ENCODE measurements around the gene SRSF4.

Gene SRSF4

DNA sequence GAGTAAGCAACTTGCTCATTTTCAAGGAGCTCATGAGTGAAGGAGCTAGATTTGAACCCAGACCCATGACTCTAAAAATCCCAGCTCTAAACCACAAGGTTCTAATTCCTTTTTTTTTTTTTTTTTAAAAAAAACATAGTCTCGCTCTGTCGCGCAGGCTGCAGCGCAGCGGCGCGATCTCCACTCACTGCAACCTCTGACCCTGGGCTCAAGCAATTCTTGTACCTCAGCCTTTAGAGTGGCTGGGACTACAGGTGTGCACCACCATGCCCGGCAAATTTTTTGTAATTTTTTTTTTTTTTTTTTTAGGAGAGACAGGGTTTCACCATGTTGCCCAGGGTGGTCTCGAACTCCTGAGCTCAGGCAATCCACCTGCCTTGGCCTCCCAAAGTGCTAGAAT lies 13.8 kb downstream of the SRSF4 start:
- TF ChIP-seq, protein P1, sequence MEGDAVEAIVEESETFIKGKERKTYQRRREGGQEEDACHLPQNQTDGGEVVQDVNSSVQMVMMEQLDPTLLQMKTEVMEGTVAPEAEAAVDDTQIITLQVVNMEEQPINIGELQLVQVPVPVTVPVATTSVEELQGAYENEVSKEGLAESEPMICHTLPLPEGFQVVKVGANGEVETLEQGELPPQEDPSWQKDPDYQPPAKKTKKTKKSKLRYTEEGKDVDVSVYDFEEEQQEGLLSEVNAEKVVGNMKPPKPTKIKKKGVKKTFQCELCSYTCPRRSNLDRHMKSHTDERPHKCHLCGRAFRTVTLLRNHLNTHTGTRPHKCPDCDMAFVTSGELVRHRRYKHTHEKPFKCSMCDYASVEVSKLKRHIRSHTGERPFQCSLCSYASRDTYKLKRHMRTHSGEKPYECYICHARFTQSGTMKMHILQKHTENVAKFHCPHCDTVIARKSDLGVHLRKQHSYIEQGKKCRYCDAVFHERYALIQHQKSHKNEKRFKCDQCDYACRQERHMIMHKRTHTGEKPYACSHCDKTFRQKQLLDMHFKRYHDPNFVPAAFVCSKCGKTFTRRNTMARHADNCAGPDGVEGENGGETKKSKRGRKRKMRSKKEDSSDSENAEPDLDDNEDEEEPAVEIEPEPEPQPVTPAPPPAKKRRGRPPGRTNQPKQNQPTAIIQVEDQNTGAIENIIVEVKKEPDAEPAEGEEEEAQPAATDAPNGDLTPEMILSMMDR (conservative IDR thresholded peaks at IDR 0.05; ENCODE audit: low read depth, low read length): no peak
- no peak overlapping the region for H3K4me3 ChIP-seq (ENCODE audit: low read length)
- DNase-seq (ENCODE audit: low read depth): no peak

DNA sequence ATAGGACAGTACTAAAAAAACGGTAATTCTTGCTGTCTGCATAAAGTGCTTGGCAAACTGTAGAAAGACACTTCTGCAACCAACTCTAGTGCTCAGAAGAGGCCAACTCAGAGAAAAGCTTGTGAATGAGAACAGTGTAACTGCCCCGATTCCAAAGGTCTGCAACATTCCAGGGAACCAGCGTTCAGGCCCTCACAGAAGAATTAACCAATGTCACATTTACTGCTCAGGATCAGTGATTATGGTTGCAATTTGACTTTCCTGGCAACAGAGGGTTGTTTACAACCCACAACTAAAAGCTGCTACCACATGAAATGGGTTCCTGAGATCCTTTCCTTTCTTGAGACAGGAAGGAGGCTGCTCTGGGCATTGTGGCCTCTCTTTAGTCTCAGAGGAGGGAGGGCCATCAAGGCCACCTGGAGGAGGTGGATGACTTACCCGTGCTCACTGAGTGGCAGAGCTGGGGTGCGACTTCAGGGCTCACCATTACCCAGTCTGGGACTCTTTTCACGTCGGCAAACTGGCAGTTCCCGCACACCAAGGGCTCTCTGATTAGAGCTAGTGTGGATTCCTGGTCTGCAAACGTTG lies 15.3 kb downstream of the SRSF4 start:
- no peak overlapping the region for H3K4me3 ChIP-seq (ENCODE audit: low read length)
- TF ChIP-seq, protein P1 (conservative IDR thresholded peaks at IDR 0.05; ENCODE audit: low read depth, low read length): no peak
- DNase-seq (ENCODE audit: low read depth): no peak

DNA sequence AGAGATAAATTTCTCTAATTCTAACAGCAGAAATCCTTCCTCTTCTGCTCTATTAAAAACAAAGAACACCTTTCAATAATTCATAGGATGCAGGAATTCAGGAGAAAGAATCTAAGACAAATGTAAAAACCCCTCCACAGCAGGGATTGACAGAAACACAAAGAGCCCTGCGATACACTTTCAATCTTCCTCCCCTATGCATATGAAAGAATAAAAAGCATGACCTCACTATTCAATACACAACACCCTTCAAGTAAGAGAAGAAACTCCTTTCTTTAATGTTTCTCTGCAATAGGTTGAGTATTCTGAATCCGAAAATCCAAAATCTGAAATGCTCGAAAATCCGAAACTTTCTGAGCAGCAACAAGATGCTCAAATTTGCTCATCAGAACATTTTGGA lies 17.1 kb downstream of the SRSF4 start:
- TF ChIP-seq, protein P1 (conservative IDR thresholded peaks at IDR 0.05; ENCODE audit: low read depth, low read length): no peak
- DNase-seq (ENCODE audit: low read depth): no peak
- no peak overlapping the region for H3K4me3 ChIP-seq (ENCODE audit: low read length)

DNA sequence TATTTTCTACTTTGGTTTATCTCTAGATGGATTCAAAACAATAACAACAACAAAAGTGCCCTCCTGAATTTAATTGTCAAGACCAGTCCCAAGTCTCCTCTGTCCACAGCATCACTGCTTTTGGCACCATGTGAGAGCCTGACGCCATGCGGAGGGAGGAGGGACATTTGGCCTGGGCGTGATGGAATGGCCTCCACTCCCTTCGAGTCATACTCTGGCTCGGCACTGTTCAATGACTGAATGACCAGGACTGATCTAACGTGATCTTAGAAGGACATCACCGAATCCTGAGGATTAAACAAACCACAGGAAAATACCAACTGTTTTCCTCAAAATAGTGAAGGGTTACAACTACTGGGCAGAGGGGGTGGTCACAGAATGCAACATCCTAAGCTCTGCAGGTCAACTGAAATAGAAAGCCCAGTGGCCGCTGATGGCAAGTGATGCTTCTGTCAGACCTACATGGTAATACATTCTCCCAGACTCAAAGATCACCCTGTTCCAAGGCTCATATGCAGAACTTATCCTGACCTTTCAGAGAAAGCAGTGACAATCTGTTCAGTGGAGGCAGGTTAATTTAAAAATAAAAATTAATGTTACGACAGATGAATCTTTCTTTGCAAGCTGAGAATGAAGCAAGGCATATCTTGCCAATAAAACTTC lies 19.1 kb downstream of the SRSF4 start:
- TF ChIP-seq, protein P1 (conservative IDR thresholded peaks at IDR 0.05; ENCODE audit: low read depth, low read length): no peak
- DNase-seq (ENCODE audit: low read depth): no peak
- no peak overlapping the region for H3K4me3 ChIP-seq (ENCODE audit: low read length)

DNA sequence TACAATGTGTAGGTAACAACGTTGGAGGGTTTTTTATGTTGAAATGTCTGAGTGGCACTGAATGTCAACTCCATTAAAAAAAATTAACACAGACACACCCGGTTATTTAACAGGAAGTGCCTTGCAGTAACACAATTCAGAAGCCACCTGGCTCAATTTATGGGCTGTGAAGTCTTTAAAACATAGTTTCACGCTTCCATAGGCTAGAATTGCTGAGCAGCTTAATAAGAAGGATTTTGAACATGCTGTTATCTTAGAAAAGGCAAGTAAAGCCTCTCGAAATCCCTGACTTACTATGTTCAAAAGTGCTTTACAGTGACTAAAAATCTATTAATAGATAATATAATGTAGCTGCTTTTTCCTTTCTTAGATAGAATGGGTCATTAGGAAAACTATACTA lies 19.7 kb downstream of the SRSF4 start:
- no peak for DNase-seq (ENCODE audit: low read depth)
- H3K4me3 ChIP-seq (ENCODE audit: low read length): no peak overlapping the region
- TF ChIP-seq, protein P1 (conservative IDR thresholded peaks at IDR 0.05; ENCODE audit: low read depth, low read length): no peak

DNA sequence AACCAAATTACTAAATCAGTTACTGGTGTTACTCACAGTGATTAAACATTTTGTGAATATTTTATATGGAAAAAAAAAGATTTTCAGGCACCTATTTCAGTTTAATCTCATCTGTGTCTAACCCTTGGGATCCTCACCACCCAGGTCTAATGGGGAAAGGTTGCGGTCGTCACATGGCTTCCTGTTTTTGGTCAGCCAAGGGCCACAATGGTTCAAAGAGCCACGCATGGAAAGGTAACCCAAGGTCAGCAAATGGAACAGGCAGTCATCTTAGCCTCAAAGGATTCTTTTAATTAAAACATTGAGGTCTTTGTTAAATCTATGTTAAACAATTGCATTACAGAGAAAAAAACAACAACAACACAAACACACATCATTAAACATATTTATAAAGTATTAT lies 21.9 kb downstream of the SRSF4 start:
- TF ChIP-seq, protein P1 (conservative IDR thresholded peaks at IDR 0.05; ENCODE audit: low read depth, low read length): no peak
- no peak overlapping the region for H3K4me3 ChIP-seq (ENCODE audit: low read length)
- DNase-seq (ENCODE audit: low read depth): no peak

DNA sequence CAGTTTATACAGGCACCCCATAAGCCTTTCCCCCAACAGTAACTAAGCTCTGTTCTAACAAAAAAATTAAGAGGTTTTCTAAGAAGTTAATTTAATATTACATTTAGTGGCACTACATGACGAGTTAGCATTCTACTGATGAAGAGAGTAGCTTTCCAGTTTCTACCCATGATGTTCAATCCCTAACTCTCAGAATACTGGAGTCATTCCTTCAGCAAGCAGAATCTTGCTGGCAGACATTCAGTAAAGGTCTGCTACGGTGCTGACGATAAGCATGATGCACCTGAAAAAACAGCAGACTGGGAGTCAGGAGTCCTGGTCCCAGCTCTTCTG lies 24.5 kb downstream of the SRSF4 start:
- TF ChIP-seq, protein P1 (conservative IDR thresholded peaks at IDR 0.05; ENCODE audit: low read depth, low read length): no peak
- H3K4me3 ChIP-seq (ENCODE audit: low read length): no peak overlapping the region
- no peak for DNase-seq (ENCODE audit: low read depth)
